Fibroblast of mammary gland (primary cell): ENCODE measurements around the gene NGEF.

Experiments
- DNase-seq: peaks from one replicate; pipeline ENCODE4 v3.0.0-alpha.2; 2010; ENCODE audit warnings: low read depth
- H3K4me3 ChIP-seq: 2 replicates; pipeline ENCODE4 v1.5.1; 2011; ENCODE audit warnings: low read depth, mild to moderate bottlenecking, low read length, moderate library complexity; ENCODE audit not compliant: control insufficient read depth
- TF ChIP-seq, protein P1 (sequence below): conservative IDR thresholded peaks from 2 replicates; pipeline ENCODE4 v1.5.1; 2011; ENCODE audit warnings: low read depth, low read length, inconsistent platforms; ENCODE audit not compliant: control insufficient read depth, insufficient read depth

The NGEF gene

DNA sequence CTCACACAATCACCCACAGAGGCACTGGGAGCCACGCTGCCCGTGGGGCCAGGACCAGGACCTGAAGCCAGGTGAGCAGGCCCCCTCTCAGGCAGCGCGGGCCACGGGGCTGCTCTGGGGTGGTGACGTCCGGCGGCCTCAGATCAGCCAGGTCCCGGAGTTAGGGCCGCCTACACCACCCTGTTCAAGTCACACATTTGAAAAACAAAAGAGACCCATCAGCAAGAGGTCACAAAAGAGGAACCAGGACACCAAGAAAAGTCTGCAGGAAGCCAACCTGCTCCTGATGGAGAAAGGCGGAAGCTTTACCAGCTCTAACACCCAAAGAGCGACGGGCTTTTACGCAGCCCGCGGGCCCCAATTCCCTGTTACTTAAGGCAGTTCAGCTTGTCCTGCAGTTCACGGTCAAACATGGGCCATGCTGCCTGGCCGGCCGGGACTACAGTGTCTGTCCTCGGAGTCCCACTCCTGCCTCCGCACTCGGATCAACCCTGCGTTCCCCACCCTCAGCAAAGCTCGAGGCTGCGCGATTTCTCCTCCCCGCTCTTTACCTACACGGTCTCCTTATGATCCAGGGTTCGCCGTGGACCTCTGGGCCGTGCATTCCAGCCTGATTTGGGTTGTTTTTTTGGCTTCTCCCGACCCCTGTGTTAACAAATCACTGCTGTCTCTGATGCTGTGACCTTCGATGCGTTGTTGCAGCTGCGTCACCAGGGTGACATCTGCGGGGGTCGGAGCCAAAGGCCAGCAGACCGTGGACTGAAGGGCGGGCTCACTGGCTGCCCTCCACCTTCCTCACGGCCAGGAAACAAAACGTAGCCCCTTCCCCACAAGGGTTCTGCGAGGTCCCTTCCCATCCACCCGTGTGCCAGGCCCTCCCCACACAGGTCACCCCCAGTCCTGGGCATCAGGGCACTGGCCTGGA, 112.0 kb downstream of the NGEF start:
- H3K4me3 ChIP-seq, result no peak overlapping the region
- DNase-seq, result no peak

DNA sequence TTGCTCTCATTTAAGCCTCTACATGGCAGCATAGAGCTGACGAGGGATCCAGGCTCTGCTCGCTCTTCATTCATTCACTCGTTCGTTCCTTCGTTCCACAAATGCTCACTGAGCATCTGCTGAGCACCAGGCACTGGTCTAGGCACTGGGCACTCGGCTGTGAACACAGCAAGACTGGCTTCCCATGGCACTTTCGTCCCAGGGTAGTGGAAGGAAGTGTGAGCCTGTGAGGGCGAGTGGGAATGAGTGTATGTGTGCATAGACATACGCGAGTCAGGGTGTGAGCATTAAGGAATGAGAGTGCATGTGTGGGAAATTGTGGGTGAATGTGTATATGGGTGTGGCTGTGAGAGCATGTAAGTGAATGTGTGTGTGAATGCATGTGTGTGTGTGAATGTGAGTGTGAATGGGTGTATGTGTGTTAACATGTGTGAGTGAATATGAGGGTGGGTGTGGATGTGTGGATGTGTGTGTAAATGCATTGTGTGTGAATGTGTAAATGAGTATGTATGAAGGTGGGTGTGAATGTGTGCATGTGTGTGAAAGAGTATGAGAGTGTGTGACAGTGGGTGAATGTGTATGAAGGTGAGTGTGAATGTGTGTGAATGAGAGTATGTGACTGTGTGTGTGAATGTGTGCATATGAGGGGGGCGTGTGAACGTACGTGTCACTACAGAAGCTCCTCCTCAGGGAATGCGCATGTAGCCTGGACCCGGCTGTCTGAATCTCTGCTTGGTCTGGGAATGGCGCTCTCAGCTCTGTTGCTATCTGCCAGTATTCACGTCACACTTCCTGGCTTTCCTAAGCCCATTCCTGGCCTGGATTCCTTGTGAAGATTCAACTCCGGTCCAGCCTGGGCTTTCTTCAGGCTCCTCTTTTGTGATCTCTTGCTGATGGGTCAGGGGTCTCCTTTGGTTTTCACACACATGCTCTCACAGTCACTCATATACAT, 114.2 kb downstream of the NGEF start:
- peak; percentile 75 for DNase-seq
- no peak overlapping the region for H3K4me3 ChIP-seq
- TF ChIP-seq, protein P1, sequence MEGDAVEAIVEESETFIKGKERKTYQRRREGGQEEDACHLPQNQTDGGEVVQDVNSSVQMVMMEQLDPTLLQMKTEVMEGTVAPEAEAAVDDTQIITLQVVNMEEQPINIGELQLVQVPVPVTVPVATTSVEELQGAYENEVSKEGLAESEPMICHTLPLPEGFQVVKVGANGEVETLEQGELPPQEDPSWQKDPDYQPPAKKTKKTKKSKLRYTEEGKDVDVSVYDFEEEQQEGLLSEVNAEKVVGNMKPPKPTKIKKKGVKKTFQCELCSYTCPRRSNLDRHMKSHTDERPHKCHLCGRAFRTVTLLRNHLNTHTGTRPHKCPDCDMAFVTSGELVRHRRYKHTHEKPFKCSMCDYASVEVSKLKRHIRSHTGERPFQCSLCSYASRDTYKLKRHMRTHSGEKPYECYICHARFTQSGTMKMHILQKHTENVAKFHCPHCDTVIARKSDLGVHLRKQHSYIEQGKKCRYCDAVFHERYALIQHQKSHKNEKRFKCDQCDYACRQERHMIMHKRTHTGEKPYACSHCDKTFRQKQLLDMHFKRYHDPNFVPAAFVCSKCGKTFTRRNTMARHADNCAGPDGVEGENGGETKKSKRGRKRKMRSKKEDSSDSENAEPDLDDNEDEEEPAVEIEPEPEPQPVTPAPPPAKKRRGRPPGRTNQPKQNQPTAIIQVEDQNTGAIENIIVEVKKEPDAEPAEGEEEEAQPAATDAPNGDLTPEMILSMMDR, result no peak

More for the DNA sequence above, 112.0 kb downstream of the NGEF start:
- TF ChIP-seq, protein P1, result no peak

DNA sequence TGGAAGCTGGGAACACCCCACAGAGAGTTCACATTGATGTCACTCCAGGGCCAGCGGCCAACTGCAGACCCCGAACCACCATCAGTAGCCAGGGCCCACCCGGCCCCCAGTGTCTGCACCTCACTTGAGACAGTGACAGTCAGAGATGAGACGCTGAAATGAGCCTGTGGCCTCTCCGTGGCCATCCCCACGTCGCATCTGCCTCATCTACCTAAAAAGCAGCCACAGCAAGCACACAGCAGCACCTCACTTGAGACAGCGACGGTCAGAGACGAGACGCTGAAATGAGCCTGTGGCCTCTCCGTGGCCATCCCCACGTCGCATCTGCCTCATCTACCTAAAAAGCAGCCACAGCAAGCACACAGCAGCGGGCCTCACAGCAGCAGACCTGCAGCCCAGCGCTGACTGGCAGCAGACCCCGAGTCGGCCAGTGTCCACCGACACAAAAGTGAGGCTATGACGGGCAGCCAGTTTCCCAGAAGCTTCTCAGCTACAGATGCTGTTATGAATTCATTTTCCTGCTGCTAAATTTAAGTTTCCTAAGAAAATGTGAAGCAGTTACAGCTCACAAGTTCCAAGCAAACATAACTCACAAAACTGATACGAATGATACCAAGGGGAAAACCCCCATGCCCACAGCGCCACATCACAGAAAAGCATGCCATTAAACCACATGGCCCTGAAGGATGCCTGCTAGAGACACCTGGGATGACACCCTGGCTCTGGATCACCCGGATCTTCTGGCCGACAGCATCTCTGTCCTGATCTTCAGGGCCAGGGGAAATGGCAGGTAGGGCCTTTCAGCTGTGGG, 115.3 kb downstream of the NGEF start:
- no peak for DNase-seq
- TF ChIP-seq, protein P1, result no peak
- H3K4me3 ChIP-seq, result no peak overlapping the region

DNA sequence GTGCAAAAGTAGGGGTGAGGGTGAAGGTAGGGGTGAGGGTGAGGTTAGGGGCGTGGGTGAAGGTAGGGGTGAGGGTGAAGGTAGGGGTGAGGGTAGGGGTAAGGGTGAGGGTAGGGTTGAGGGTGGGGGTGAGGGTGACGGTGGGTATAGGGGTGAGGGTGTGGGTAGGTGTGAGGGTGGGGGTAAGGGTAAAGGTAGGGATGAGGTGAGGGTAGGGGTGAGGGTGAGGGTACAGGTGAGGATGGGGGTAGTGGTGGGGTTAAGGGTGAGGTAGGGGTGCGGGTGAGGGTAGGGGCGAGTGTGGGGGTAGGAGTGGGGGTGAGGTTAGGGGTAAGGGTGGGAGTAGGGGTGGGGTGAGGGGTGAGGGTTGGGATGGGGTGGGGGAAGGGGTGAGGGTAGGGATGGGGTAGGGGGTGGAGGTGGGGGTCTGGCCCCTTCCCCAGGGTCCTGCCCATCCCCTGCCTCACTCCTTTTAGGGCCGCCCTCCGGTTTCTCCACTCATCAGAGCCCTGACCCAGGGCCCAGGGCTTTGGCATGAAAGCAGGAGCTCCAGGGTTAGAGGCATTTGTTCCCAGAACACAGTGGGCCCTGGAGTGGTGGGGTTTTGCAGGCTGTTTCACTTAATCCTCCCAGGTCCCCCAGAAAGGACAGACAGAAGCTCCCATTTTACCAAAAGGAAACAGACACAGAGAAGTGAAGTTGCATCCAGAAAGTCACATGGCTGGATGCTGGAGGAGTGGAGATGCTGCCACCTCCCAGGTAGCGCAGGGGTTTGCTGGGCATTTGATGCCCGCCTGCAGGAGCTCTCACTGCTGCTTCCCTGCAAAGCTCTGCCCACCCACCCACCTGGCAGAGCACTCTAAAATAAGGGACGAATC, 116.1 kb downstream of the NGEF start:
- H3K4me3 ChIP-seq, result no peak overlapping the region
- TF ChIP-seq, protein P1, result no peak
- no peak for DNase-seq

DNA sequence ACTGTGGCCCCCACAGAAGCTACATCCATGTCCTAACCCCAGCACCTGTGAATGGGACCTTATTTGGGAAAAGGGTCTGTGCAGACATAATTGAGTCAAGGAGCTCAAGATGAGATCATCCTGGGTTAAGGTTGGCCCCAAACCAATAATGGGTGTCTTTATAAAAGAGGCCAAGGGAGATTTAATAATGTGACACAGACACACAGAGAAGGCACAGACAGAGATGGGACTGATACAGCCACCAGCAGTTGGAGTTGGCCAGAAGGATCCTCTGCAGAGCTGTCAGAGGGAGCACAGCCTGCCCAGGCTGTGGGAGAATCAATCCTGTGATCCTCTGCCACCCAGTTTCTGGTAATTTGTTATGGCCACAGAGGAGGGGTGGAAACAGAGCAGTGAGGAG, 116.9 kb downstream of the NGEF start:
- TF ChIP-seq, protein P1, result no peak
- DNase-seq, result no peak
- no peak overlapping the region for H3K4me3 ChIP-seq
